Esophagus mucosa (tissue), 1 donor: ENCODE data around the gene CYCS. TPM values are rescaled to one million over a fixed set of nuclear protein-coding genes. Genes with fewer than 3 reads are reported as not detected.

Experiments
- total RNA-seq: library from RNA; stranded (reverse); gene quantifications from one replicate; pipeline ENCODE4 v1.2.4, GENCODE V29; 2023
- donor health status: DM: yes; HTN: yes; CAD: no.

The CYCS gene
- total RNA-seq, 1 donor from 2014 or later = 146 TPM

Other genes with a start within 250 kb of the CYCS start
- gene OSBPL3, start 145.1 kb downstream of the CYCS start, total RNA-seq = 16.1 TPM
- gene NPVF, start 103.2 kb upstream of the CYCS start, total RNA-seq = not detected